Measurements from ENCODE around the gene PCYT1B.

DNA sequence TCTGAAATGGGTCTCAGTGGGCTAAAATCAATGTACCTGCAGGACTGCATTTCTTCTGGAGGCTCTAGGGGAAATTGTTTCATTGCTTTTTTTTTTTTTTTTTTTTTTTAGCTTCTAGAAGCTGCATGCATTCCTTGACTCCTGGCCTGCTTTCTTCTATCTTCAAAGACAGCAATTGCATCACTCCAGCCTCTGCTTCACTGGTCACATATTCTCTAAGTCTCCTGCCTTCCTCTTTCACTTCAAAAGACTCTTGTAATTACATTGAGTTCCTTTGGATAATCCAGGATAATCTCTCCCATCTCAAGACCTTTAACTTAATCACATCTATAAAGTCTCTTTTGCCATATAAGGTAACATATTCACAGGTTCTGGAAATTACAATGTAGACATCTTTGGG, 11.3 kb upstream of the PCYT1B start:
- no peak for TF ChIP-seq POLR2AphosphoS5 (IDR thresholded peaks at IDR 0.05)
- TF ChIP-seq EP300 (IDR thresholded peaks at IDR 0.05; ENCODE audit: low read depth), result no peak
- TF ChIP-seq, protein P1, sequence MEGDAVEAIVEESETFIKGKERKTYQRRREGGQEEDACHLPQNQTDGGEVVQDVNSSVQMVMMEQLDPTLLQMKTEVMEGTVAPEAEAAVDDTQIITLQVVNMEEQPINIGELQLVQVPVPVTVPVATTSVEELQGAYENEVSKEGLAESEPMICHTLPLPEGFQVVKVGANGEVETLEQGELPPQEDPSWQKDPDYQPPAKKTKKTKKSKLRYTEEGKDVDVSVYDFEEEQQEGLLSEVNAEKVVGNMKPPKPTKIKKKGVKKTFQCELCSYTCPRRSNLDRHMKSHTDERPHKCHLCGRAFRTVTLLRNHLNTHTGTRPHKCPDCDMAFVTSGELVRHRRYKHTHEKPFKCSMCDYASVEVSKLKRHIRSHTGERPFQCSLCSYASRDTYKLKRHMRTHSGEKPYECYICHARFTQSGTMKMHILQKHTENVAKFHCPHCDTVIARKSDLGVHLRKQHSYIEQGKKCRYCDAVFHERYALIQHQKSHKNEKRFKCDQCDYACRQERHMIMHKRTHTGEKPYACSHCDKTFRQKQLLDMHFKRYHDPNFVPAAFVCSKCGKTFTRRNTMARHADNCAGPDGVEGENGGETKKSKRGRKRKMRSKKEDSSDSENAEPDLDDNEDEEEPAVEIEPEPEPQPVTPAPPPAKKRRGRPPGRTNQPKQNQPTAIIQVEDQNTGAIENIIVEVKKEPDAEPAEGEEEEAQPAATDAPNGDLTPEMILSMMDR (IDR thresholded peaks at IDR 0.05), result no peak

Measured in transverse colon (tissue), 4 donors.